OCI-LY3 (cell line): ENCODE measurements around the gene WDR4.

Experiments used
- H2AFZ ChIP-seq: fragments of 200-600, 300-600 bp; shearing (Covaris generic); 2 replicates; pipeline ENCODE4 v1.6.0; 2014; ENCODE audit warnings: antibody characterized with exemption, low read depth, low read length
- H3K27ac ChIP-seq: fragments of 200-600, 300-600 bp; sonication (generic); 2 replicates; pipeline ENCODE4 v1.5.1; 2014; ENCODE audit warnings: mild to moderate bottlenecking, low read length, moderate library complexity, mixed read lengths
- H3K27me3 ChIP-seq: fragments of 200-600, 300-600 bp; sonication (generic); 2 replicates; pipeline ENCODE4 v1.6.1; 2014; ENCODE audit warnings: low read depth, low read length, mixed read lengths
- H3K36me3 ChIP-seq: fragments of 200-600, 300-600 bp; sonication (generic); replicated peaks from 2 replicates; pipeline ENCODE3; 2014; ENCODE audit warnings: low read depth, low read length, mixed read lengths
- H3K4me1 ChIP-seq: fragments of 300-600, 200-600 bp; sonication (generic); 2 replicates; pipeline ENCODE4 v1.6.1; 2014; ENCODE audit warnings: low read length, mixed read lengths
- H3K4me2 ChIP-seq: fragments of 200-600, 300-600 bp; sonication (generic); 2 replicates; pipeline ENCODE4 v1.6.1; 2014; ENCODE audit warnings: low read length, mixed read lengths
- H3K4me3 ChIP-seq: fragments of 300-600, 200-600 bp; sonication (generic); 2 replicates; pipeline ENCODE4 v1.5.1; 2014; ENCODE audit warnings: antibody characterized with exemption, mild to moderate bottlenecking, low read length, moderate library complexity
- H3K79me2 ChIP-seq: fragments of 300-600, 200-600 bp; shearing (Covaris generic); 2 replicates; pipeline ENCODE4 v1.6.1; 2014; ENCODE audit warnings: mild to moderate bottlenecking, low read length, mixed read lengths
- H3K9ac ChIP-seq: fragments of 300-600, 200-600 bp; shearing (Covaris generic); 2 replicates; pipeline ENCODE4 v1.6.0; 2014; ENCODE audit warnings: mild to moderate bottlenecking, low read length, moderate library complexity
- H3K9me3 ChIP-seq: fragments of 200-600, 300-600 bp; shearing (Covaris generic); 2 replicates; pipeline ENCODE4 v1.6.1; 2014; ENCODE audit warnings: low read length, mixed read lengths; ENCODE audit not compliant: insufficient read depth
- H4K20me1 ChIP-seq: fragments of 200-600, 300-600 bp; sonication (generic); 2 replicates; pipeline ENCODE4 v1.6.1; 2016; ENCODE audit warnings: low read length, mixed read lengths; ENCODE audit not compliant: insufficient read depth
- CTCF ChIP-seq: fragments of 200-600, 300-600 bp; sonication (generic); IDR thresholded peaks from 2 replicates; pipeline ENCODE4 v1.5.1; 2014; ENCODE audit warnings: antibody characterized with exemption, low read length, low read depth
- EZH2phosphoT487 ChIP-seq: fragments of 200-600 bp; shearing (Covaris generic); IDR thresholded peaks from 2 replicates; pipeline ENCODE4 v1.6.1; 2018; ENCODE audit warnings: antibody characterized with exemption, mixed run types, low read depth

WDR4 gene

DNA sequence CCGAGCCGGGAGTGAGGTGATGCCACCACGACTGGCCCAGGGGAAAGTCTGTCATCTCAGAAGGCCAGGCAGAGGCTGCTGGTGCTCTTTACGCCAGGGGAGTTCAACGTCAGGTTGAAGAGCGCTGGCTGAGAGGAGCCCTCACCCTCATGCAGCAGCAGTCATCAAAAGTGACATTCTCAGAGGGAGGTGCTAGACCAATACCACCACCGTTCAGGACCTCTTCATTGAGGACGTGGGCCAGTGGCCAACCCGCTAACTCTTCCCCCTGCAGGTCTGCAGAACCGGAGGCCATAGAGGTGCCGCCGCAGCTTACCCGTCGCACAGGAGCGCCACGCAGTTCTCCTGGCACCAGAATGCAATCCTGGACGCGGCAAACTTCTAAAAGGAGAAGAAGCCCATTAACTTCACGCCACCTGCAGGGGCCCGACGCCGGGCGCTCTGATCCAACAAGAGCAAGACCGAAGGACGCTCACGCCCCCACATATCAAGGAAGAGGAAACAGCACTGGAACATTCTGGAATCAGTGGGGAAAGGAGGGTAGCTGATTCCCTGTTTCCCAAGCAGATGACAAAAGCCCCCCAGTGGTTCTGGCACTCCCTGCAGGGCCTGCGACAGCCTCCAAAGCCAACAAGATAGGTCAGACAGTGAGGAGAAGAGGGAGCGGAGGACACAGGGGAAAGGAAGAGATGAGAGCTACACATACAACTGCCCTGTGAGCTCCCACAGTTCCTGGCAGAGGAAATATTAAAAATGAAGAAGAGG is 24.9 kb downstream of the WDR4 start:
- Histone ChIP-seq H3K9me3 (no peaks in the 10 kb centered on the region), H3K4me3 (no peak overlapping the region), H3K4me1 (no peaks in the 10 kb centered on the region), H3K9ac (no peak overlapping the region), H3K27ac (no peak overlapping the region), H3K79me2 (peaks cover 39% of the 10 kb centered on the region), H3K4me2 (no peak overlapping the region), H3K27me3 (no peaks in the 10 kb centered on the region), H4K20me1 (peaks cover 4% of the 10 kb centered on the region), H3K36me3 (peaks cover 36% of the 10 kb centered on the region), H2AFZ (no peak overlapping the region)
- no peak for TF ChIP-seq EZH2phosphoT487
- TF ChIP-seq CTCF = no peak

- H3K9me3 ChIP-seq = no peaks in the 10 kb centered on the region
- no peak overlapping the region for H3K4me3 ChIP-seq
- peaks cover 4% of the 10 kb centered on the region for H4K20me1 ChIP-seq
- peaks cover 39% of the 10 kb centered on the region for H3K79me2 ChIP-seq
- H3K4me1 ChIP-seq = no peaks in the 10 kb centered on the region
- no peak overlapping the region for H3K4me2 ChIP-seq
- peaks cover 40% of the 10 kb centered on the region for H3K36me3 ChIP-seq
- TF ChIP-seq EZH2phosphoT487 (no peak), CTCF (no peak)
- no peak overlapping the region for H2AFZ ChIP-seq
- H3K27me3 ChIP-seq = no peaks in the 10 kb centered on the region
- no peak overlapping the region for H3K9ac ChIP-seq
- H3K27ac ChIP-seq = no peak overlapping the region
Observed at GRCh38 chr21:42853621-42854020, 25.7 kb downstream of the WDR4 start.

GRCh38 chr21:42852925-42853570 is 26.3 kb downstream of the WDR4 start:
- Histone ChIP-seq H3K4me3 (no peak overlapping the region), H4K20me1 (peaks cover 4% of the 10 kb centered on the region), H3K79me2 (peaks cover 37% of the 10 kb centered on the region; the same call in 1 of the 2 replicates), H3K4me1 (no peaks in the 10 kb centered on the region), H3K36me3 (peaks cover 36% of the 10 kb centered on the region), H3K27ac (no peak overlapping the region), H2AFZ (no peak overlapping the region), H3K9ac (no peak overlapping the region), H3K9me3 (no peaks in the 10 kb centered on the region), H3K27me3 (no peaks in the 10 kb centered on the region), H3K4me2 (no peak overlapping the region)
- TF ChIP-seq EZH2phosphoT487 (no peak), CTCF (no peak)

DNA sequence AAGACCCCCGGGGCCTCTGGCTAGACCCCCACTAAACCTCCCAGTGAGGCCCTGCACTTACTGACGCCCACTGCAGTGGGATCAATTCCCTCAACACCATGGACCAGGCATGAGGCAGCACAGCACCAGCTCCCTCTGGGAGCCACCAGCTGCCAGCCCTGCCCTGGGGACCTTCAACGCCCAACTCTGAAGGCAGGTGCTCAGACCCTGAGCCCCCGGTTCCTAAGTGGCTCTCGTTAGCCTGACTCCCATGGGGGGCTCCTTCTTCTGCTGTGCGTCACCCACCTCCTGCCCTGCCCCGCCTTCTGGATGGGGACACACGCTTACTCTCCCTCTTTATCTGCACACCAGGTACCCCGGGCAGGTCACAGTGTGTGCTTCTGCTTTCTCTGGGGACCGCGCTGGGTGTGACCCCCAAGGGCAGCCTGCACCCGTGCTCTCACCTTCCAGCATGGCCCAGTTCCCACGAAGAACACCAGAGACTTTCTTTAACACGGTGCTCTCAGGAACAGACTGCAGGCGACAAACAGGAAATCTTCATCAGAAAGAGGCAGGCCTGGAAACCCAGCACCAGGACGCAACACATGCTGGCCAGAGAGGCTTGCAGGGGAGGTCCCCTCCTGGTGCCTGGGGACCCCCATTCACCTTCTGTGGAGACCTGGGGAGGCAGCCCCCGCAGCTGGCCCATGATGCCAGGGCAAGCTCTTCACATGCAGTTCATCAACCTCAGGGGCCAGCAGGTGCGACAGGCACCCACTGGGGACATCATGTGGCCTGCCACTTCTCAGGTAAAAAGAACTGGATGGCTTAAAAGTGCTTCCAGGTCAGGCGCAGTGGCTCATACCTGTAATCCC is 27.3 kb downstream of the WDR4 start:
- Histone ChIP-seq H3K4me3 (no peak overlapping the region), H3K4me2 (no peak overlapping the region), H3K27ac (no peak overlapping the region), H3K27me3 (no peaks in the 10 kb centered on the region), H3K4me1 (no peaks in the 10 kb centered on the region), H3K79me2 (peaks cover 37% of the 10 kb centered on the region), H3K9me3 (no peaks in the 10 kb centered on the region), H2AFZ (no peak overlapping the region), H4K20me1 (no peaks in the 10 kb centered on the region), H3K36me3 (peaks cover 31% of the 10 kb centered on the region), H3K9ac (no peak overlapping the region)
- TF ChIP-seq EZH2phosphoT487 (no peak), CTCF (no peak)
